Measurements from ENCODE around the gene KCTD1.

Gene KCTD1

DNA sequence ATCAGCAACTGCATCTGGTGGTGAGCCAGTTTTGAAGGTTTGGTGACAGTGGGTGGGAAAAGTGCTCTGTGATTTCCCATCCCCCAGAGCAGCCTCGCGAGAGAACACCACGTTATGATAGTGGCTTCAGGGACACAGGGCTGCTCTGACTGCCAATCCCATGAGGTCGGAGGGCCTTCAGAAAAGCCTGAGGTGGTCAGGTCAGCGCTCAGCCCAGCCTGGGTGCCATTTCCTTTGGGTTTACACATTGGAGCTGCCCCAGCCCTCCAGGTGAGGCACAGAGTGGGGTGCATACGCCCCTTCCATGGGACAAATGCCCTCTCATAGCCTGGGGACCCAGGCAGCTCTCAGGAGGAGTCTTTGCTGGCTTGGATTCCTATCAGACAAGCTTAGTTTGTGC is 126.8 kb downstream of the KCTD1 start:
- no peak for DNase-seq

DNA sequence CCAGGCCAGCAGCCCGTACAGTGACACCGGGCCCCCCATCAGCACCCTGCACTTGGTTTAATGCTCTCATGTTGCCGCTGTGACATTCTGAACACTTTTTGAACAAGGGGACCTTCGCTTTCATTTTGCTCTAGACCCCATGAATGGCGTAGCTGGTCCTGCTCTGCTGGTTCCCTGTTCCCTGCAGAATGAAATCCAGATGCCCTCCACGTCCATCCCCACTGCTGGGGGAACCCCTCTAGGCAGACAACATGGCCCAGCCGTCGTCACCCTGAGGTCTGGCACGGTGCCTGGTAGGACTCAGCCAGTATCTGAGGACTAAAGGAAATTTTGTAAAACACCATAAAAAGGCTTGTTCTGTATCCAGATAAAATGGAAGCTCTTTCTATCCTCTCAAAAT is 128.6 kb downstream of the KCTD1 start:
- no peak for DNase-seq

DNA sequence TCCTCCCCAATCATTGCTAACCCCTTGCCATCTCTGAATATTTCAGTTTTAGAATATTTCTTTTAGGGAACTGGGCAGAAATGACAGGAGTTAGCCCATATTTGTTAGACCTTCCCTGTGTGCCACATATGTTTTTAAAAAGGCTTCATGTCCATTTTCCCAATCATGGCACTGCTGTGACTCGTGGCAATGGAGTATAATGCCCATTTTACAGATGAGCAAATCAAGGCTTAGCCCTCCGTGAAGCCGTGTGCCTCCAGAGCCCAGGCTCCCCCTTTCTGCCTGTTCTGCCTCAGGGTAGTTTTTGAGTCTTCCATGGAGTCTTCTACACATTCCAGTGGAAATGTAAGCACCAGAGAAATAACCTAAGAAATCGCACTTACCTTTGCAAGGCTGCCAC is 130.1 kb downstream of the KCTD1 start:
- DNase-seq: no peak

DNA sequence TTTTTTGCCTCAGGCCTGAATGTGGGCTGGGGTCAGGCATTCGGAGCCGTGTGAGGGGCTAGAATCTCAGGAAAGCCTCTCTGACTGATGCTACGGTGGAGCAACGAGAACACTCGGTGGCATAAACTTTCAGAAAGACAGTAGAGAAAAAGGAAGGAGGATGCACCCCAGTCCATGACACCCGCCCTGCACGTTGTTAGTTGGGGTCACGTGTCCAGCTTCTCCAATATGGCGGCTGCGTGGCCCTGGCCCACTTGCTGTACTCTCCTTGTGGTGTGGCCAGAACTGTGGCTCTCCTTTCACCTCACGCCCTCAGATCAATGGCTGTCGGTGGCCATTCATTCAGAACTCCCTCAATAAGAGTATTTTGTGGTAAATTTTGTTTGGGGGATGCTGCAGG is 131.2 kb downstream of the KCTD1 start:
- DNase-seq: no peak

DNA sequence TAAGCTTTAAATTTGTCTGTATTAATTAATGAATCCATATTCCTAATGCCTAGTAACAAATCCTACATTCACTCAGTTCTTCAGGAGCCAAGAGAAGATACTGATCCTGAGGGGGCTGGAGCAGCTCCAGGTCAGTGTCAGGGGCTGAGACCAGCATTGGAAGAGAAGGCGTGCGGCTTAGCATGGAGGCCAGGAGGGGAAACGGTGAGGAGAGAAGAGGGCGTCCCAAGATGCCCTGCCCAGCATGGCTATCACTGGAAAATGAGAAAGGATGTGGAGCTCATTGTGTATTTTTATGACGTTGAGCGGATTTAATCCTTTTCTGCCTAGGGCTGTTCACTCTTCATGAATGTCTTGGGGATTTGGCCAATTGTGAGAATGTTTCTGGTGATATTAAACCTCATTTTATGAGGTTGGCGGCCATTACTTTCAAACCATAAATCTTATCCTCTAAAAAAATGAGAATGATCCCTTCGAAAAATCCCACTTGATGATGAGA is 131.7 kb downstream of the KCTD1 start:
- DNase-seq: no peak

DNA sequence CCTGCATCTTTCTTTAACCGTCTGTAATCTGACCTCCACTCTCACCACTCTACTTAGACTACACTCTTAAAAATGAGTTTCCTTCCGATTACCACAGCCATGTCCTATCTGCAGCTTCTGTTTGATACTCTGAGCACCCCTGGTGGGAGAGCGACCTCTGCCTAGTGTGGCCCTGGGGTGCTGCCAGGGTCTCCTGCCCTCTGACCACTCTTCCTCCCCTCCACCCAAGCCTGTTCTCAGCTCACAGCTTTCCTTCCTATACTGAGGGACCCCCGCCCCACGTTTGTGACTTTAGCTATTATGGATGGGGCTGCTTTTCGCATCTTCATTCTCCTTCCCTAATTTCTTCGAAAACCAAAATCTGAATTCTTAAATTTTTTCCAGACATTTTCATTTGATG is 132.7 kb downstream of the KCTD1 start:
- DNase-seq: no peak

DNA sequence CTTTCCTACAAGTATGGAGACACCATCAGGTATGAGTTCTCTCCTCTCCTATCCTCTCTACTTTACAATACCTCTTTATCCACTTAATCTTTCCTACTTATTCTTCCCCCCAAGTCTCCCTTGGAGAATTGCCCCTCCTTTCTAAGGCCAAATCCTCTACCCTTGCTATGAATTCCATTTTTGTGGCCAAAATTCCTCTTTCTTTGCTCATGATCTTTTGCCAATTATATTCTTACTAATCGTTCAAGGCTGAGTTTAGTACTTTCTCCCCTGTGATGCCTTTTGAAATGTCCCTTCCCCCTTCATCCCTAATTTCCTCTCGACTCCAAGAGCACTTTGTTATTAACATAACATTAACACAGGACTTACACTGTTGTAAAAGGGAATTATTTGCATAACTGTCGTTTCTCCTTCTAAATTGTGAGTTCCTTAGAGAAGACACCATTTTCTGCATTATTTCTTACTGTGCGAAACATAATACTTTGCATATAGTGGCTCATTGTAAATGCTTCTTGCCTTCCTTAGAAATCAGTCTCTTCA is 133.4 kb downstream of the KCTD1 start:
- DNase-seq: no peak

DNA sequence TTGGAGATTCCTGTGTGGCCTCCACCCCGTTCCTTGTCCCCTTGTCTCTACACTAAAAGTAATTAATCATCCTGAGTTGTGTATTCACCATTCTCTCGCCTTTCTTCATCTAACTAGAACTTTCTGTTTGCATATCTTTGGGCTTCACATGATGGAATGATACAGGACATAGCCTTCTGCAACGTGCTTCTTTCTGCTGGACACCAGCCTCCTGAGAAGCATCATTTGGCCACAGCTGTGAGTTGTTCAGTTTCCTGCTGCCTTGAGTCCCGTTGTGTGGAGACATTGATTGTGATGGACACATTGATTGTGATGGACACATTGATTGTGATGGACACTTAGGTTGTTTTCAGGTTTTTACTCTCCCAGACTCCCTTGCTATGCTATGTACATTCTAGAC is 139.3 kb downstream of the KCTD1 start:
- no peak for DNase-seq

DNA sequence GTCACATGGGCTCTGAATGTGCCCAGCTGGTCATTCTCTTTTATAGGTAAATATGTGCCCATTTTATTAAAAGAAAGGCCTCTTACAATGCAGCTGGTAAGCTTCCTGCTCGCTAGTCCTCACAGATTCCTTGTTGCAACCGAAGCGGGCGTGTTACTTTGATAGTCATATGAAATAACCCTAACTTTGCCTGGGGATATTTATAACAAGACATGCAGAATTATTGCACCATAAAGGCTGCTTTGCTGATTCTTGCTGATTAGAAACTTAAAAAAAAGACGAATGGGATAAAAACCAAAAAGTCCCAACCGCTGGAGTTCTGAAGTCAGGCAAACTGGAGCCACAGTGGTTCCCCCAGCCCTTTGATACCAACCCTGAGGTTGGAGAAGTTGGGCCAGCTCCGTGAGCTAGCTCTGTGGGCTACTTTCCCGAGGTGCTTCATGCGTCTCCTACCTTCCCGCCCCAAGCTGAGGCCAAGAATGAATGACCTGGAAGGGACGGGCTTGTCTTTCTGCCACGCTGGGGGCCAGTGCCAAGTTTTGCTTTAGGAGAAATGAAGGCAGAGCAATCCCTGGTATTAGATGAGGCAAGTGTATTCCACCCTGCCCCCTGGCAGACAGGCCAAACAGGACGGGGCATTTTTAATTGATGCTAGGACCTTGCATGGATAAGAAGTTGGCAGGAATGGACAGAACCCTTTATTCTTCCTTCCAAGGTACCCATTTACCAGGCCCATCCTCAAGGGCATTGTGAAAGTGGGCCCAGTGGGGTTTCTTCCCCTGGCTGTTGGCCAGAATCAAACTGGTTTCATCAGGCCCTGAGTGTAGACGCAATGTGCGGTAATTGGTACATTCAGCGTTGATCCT is 140.4 kb downstream of the KCTD1 start:
- DNase-seq: no peak

DNA sequence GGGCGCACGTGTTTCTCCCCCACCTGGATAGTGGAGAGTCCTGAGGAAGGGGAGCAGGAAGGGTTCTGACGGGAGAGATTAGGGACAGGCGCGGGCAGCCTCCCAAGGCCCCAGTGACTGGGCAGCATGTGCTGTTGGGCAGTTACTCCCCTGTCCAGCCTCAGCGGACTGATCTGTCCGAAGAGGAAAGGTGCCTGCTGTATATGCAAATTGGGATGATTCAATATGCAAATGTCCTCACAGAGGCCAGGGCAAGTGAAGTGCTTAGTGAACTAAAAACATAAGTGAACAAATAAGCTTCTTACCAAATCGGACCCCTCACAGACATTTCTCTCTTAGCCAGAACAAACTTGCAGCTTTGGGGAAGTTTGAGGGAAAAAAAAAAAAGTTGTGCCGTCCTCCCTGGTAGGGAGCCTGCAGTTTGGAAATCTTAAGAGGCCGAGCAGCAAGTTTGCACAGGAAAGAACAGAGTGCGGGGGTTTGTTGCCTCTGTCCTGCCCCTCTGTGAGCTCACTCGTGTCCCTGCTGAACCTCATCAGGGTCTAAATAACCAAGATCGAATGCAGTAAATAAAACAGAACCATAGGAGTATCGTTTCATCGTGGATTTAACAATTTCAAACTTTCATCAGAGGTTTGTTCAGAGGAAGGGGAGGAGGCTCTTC is 141.4 kb downstream of the KCTD1 start:
- DNase-seq: no peak

DNA sequence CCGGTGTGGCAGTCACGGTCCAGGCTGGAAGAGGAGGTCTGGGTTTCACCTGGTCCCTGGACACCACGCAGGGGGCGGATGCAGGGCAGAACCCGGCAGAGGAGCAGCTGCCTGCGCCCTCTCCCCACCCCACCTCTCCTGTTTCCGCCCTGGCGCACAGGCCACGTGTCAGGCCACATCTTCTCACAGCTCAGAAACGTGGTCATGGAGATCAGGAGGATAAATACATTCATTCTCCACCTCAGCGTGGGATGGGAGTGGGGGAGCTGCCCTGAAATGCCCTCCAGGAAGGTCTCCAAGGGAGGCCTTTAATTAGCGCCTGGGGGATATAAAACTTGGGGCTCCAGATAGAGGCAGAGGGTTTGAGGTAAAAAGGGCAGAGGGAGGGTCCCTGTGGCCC is 142.0 kb downstream of the KCTD1 start:
- DNase-seq: no peak

DNA sequence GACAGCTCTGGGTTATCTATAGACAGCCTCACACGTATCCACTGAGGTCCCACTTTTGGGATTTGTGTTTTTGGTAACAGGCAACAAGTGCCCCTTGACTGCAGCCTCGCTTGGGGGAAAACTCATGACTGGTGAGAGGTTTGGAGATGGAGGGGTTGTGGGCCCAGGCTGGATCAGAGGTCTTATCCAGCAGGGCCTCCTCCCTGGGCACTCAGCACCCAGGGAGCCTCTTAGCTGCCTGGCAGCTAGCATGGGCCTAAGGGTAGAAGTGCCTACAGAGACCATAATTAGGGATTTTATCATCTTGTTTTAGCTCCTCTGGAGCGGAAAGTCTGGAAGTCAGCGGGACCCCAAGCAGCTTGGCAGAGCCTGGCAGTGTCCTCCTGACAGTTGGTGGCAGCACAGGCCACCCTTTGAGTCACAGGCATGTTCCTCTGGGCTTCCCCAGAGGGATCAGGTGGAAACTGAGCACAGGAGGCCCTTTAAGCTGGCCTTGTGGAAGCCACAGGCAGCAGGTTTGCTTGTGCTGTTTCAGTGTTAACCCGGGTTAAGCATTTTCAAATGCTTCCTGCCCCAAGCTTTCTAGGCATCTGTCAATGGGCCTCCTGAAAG is 143.1 kb downstream of the KCTD1 start:
- DNase-seq: peak; percentile 3 to 24
